Panc1 (cell line): ENCODE results near the gene BANF1. TPM values are rescaled to one million over a fixed set of nuclear protein-coding genes. Genes with fewer than 3 reads are reported as not detected.

Source experiments
- ATAC-seq: fragments of 200-7000 bp; cut with Tn5 transposase; 2 replicates; pipeline ENCODE4 v1.9.1; 2020; ENCODE audit warnings: mild to moderate bottlenecking, moderate library complexity
- BruUV-seq: library from RNA; stranded (reverse); fragments of 400-500 nt; replicated peaks from 2 replicates; lab custom pipeline; 2021; lab: Mats Ljungman, UMichigan
- CTCF ChIA-PET: fragments of 300-600 bp; sonication (Branson Sonifier 250); formaldehyde crosslinking; loops from one replicate; lab custom pipeline; 2022; ENCODE audit warnings: antibody characterized with exemption; lab: Charles Lee
- POLR2A ChIA-PET: fragments of 300-600 bp; sonication (Branson Sonifier 250); formaldehyde crosslinking; loops from one replicate; lab custom pipeline; 2022; ENCODE audit warnings: antibody characterized with exemption; lab: Charles Lee
- DNase-seq: peaks from one replicate; pipeline ENCODE4 v3.0.0-alpha.2; 2010; ENCODE audit warnings: low read depth, low spot score
- H3K27ac ChIP-seq: 2 replicates; pipeline ENCODE4 v1.5.1; 2011; ENCODE audit warnings: mild to moderate bottlenecking, low read length, inconsistent platforms
- H3K27me3 ChIP-seq: fragments of 200-500 bp; sonication (Bioruptor generic); 2 replicates; pipeline ENCODE4 v1.6.0; 2014; ENCODE audit warnings: low read length, inconsistent platforms; ENCODE audit not compliant: control insufficient read depth, insufficient read depth
- H3K36me3 ChIP-seq: fragments of 200-500 bp; sonication (Bioruptor generic); 2 replicates; pipeline ENCODE4 v1.5.1; 2014; ENCODE audit warnings: inconsistent platforms, mild to moderate bottlenecking, low read length, moderate library complexity; ENCODE audit not compliant: control insufficient read depth, insufficient read depth
- H3K4me1 ChIP-seq: 2 replicates; pipeline ENCODE4 v1.5.1; 2011; ENCODE audit warnings: inconsistent platforms, mild to moderate bottlenecking, low read length, moderate library complexity; ENCODE audit not compliant: control insufficient read depth, insufficient read depth
- H3K4me3 ChIP-seq, 2 experiments: 2 replicates each; pipeline ENCODE4 v1.5.1; 2011 to 2012; ENCODE audit warnings: low read depth in 2 of 2, low read length in 2 of 2, mild to moderate bottlenecking in 2 of 2, inconsistent platforms in 1 of 2, moderate library complexity in 1 of 2
- H3K9me3 ChIP-seq: fragments of 200-500 bp; sonication (Bioruptor generic); 2 replicates; pipeline ENCODE4 v1.5.1; 2014; ENCODE audit warnings: low read depth, mild to moderate bottlenecking, inconsistent platforms, low read length, moderate library complexity; ENCODE audit not compliant: control insufficient read depth, insufficient read depth
- CTCF ChIP-seq: fragments of 450-650 bp; IDR thresholded peaks from 2 replicates; pipeline ENCODE4 v1.5.1; 2017; ENCODE audit warnings: mild to moderate bottlenecking
- POLR2AphosphoS5 ChIP-seq: IDR thresholded peaks from 2 replicates; pipeline ENCODE4 v1.6.1; 2012; ENCODE audit warnings: mild to moderate bottlenecking, low read depth, low read length, moderate library complexity
- SIN3A ChIP-seq: IDR thresholded peaks from 2 replicates; pipeline ENCODE4 v1.6.1; 2012; ENCODE audit warnings: low read depth, mild to moderate bottlenecking, low read length, moderate library complexity, borderline replicate concordance; ENCODE audit not compliant: insufficient read depth
- TCF7L2 ChIP-seq: IDR thresholded peaks from 2 replicates; pipeline ENCODE4 v1.6.1; 2011; ENCODE audit warnings: mild to moderate bottlenecking, low read depth, low read length, inconsistent platforms
- in situ Hi-C: cut with HindIII; loops from 2 replicates; pipeline ENCODE4 v1.10.0; 2016; ENCODE audit warnings: low sequenced_read_pairs, low pct_unique_long_range_greater_than_20kb
- intact Hi-C: fragments of 100-400 bp; cut with micrococcal nuclease; formaldehyde crosslinking; loops from one replicate; pipeline ENCODE4 v1.10.0; 2022; ENCODE audit not compliant: unreplicated experiment
- total RNA-seq: library from RNA; stranded (reverse); gene quantifications from one replicate; pipeline ENCODE4 v1.2.1, GENCODE V29; 2021; ENCODE audit not compliant: unreplicated experiment
- TF ChIP-seq, protein P1 (sequence below), 2 experiments: IDR thresholded peaks; 2 replicates each; pipeline ENCODE4 v1.6.1; 2011 to 2012; ENCODE audit warnings: low read depth in 2 of 2, control low read depth in 1 of 2, low read length in 1 of 2, mild to moderate bottlenecking in 1 of 2, moderate library complexity in 1 of 2; ENCODE audit not compliant: insufficient read depth in 1 of 2

The BANF1 gene
- total RNA-seq, 1 experiment from 2014 or later = 494 TPM

DNA sequence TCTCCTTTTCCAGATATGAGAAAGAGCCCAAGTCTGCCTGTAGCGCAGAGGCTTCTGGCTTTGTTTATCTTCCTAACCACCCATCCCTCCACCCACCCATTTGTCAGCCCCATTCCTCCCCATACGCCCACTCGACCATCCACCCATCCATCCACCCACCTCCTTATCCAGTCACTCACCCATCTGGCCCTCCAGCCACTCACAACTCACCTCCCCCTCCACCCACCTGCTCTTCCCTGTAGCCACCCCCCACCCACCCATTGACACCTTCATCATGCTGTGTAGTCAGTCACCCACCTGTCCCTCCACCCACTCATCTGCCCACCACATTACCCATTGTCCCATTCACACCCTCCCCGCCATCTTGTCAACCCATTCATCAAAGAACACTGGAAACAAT is 15.0 kb downstream of the BANF1 start:
- intact Hi-C loops = no loop called here
- peaks cover 27% of the 10 kb centered on the region for H3K4me1 ChIP-seq
- no TSS peak for BruUV-seq
- no peak overlapping the region for H3K4me3 ChIP-seq
- H3K9me3 ChIP-seq = no peaks in the 10 kb centered on the region
- in situ Hi-C loops = no loop called here
- no peak for TF ChIP-seq SIN3A
- no peaks in the 10 kb centered on the region for H3K36me3 ChIP-seq
- ATAC-seq (no peak), DNase-seq (no peak)
- ChIA-PET CTCF (no interaction called here), POLR2A (no interaction called here)
- H3K27me3 ChIP-seq = no peaks in the 10 kb centered on the region
- no peak overlapping the region for H3K27ac ChIP-seq

- Histone ChIP-seq H3K4me1 (peaks cover 23% of the 10 kb centered on the region), H3K27me3 (no peaks in the 10 kb centered on the region), H3K9me3 (no peaks in the 10 kb centered on the region), H3K27ac (0 out of 2 replicates have a peak overlapping the region, but pooled peaks have one; percentile 25), H3K4me3 (no peak overlapping the region), H3K36me3 (no peaks in the 10 kb centered on the region)
- POLR2A ChIA-PET = no interaction called here
- in situ Hi-C loops = no loop called here
- DNase-seq (no peak), ATAC-seq (no peak)
- CTCF ChIA-PET = interaction anchor here (0.6 kb wide), 1 partner anchor 341 kb away, joined by 5 read pairs; no protein-coding TSS in a partner anchor
- no peak for TF ChIP-seq CTCF
- TF ChIP-seq, protein P1, sequence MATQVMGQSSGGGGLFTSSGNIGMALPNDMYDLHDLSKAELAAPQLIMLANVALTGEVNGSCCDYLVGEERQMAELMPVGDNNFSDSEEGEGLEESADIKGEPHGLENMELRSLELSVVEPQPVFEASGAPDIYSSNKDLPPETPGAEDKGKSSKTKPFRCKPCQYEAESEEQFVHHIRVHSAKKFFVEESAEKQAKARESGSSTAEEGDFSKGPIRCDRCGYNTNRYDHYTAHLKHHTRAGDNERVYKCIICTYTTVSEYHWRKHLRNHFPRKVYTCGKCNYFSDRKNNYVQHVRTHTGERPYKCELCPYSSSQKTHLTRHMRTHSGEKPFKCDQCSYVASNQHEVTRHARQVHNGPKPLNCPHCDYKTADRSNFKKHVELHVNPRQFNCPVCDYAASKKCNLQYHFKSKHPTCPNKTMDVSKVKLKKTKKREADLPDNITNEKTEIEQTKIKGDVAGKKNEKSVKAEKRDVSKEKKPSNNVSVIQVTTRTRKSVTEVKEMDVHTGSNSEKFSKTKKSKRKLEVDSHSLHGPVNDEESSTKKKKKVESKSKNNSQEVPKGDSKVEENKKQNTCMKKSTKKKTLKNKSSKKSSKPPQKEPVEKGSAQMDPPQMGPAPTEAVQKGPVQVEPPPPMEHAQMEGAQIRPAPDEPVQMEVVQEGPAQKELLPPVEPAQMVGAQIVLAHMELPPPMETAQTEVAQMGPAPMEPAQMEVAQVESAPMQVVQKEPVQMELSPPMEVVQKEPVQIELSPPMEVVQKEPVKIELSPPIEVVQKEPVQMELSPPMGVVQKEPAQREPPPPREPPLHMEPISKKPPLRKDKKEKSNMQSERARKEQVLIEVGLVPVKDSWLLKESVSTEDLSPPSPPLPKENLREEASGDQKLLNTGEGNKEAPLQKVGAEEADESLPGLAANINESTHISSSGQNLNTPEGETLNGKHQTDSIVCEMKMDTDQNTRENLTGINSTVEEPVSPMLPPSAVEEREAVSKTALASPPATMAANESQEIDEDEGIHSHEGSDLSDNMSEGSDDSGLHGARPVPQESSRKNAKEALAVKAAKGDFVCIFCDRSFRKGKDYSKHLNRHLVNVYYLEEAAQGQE (IDR thresholded peaks at IDR 0.05; ENCODE audit: insufficient read depth in 1 of 2, low read depth in 2 of 2, low read length in 1 of 2) = no peak
- no peak for TF ChIP-seq SIN3A
- no peak for TF ChIP-seq TCF7L2
- intact Hi-C loops = no loop called here
- BruUV-seq = no TSS peak
Measured at GRCh38 chr11:66020212-66020611, 17.9 kb downstream of the BANF1 start.

- DNase-seq (no peak), ATAC-seq (peak; percentile 78)
- POLR2A ChIA-PET = no interaction called here
- CTCF ChIA-PET = interaction anchor here (1.6 kb wide), 1 partner anchor 136 kb away, joined by 5 read pairs; no protein-coding TSS in a partner anchor
- BruUV-seq = no TSS peak
- no peaks in the 10 kb centered on the region for H3K27me3 ChIP-seq
- peaks cover 17% of the 10 kb centered on the region for H3K4me1 ChIP-seq
- H3K9me3 ChIP-seq = no peaks in the 10 kb centered on the region
- H3K4me3 ChIP-seq = no peak overlapping the region
- TF ChIP-seq CTCF = no peak
- no peak for TF ChIP-seq POLR2AphosphoS5
- TF ChIP-seq, protein P1 (IDR thresholded peaks at IDR 0.05; ENCODE audit: insufficient read depth in 1 of 2, low read depth in 2 of 2, low read length in 1 of 2) = no peak
- TF ChIP-seq SIN3A = no peak
- TF ChIP-seq TCF7L2 = no peak
- in situ Hi-C loops (no loop called here), intact Hi-C loops (no loop called here)
- H3K36me3 ChIP-seq = no peaks in the 10 kb centered on the region
- H3K27ac ChIP-seq = peak overlapping the region; percentile 5; the same call in 1 of the 2 replicates
Measured at GRCh38 chr11:66020618-66021357, 18.5 kb downstream of the BANF1 start.
